Parathyroid adenoma (tissue), 2 donors: ENCODE measurements around the gene HOMER3.

ENCODE experiments used
- H2AFZ ChIP-seq: fragments of 300-600 bp; sonication (generic); one replicate; pipeline ENCODE4 v1.7.0; 2017; ENCODE audit warnings: antibody characterized with exemption, mild to moderate bottlenecking
- H3K27ac ChIP-seq: fragments of 300-600 bp; sonication (generic); one replicate; pipeline ENCODE4 v1.7.0; 2017
- H3K27me3 ChIP-seq: fragments of 300-600 bp; sonication (generic); one replicate; pipeline ENCODE4 v1.7.0; 2017; ENCODE audit warnings: low read length; ENCODE audit not compliant: control insufficient read depth, insufficient read depth
- H3K36me3 ChIP-seq: fragments of 300-600 bp; sonication (generic); one replicate; pipeline ENCODE4 v1.7.0; 2017; ENCODE audit warnings: low read length; ENCODE audit not compliant: control insufficient read depth, insufficient read depth
- H3K4me1 ChIP-seq: fragments of 300-600 bp; sonication (generic); one replicate; pipeline ENCODE4 v1.7.0; 2017; ENCODE audit warnings: control low read depth
- H3K4me2 ChIP-seq: fragments of 300-600 bp; sonication (generic); one replicate; pipeline ENCODE4 v1.7.0; 2017; ENCODE audit warnings: low read length
- H3K4me3 ChIP-seq: fragments of 300-600 bp; sonication (generic); one replicate; pipeline ENCODE4 v1.7.0; 2017; ENCODE audit warnings: low read depth, low read length
- H3K79me2 ChIP-seq: fragments of 300-600 bp; sonication (generic); one replicate; pipeline ENCODE4 v1.7.0; 2017; ENCODE audit warnings: control low read depth
- H3K9ac ChIP-seq: fragments of 300-600 bp; sonication (generic); one replicate; pipeline ENCODE4 v1.7.0; 2017; ENCODE audit warnings: mild to moderate bottlenecking
- H3K9me3 ChIP-seq: fragments of 300-600 bp; sonication (generic); one replicate; pipeline ENCODE4 v1.7.0; 2017; ENCODE audit warnings: low read length; ENCODE audit not compliant: control insufficient read depth
- CTCF ChIP-seq: fragments of 300-600 bp; sonication (generic); IDR thresholded peaks from one replicate; pipeline ENCODE4 v1.7.0; 2017; ENCODE audit warnings: antibody characterized with exemption, mild to moderate bottlenecking
- donor health status: primary hyperparathyroidism.

HOMER3 gene

GRCh38 chr19:18945297-18945696, 4.3 kb upstream of the HOMER3 start:
- no peak for TF ChIP-seq CTCF

DNA sequence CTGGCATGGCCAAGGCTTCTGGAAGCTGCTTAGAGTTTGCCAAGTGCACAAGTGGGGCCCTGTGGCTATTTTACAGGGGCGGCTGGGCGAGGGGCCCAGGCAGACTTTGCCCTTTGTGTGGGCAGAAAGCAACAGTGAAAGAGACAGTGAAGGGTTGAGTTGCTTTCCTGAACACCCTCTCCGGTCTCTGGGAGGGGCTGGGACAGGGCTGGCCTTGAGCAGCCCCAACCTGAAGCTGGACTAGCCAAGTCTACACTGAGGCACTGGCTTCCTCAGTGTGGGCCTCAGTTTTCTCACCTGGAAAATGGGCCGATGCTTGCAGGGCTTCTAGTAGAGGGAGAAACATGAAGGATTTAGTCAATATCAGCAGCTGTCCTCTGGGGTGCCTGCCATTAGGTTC, 2.4 kb upstream of the HOMER3 start:
- no peak for TF ChIP-seq CTCF
- Histone ChIP-seq H3K4me1 (peaks cover 7% of the 10 kb centered on the region), H3K27me3 (no peaks in the 10 kb centered on the region), H3K4me2 (no peak overlapping the region), H2AFZ (no peak overlapping the region), H3K4me3 (no peak overlapping the region), H3K9ac (no peak overlapping the region), H3K9me3 (no peaks in the 10 kb centered on the region), H3K79me2 (peaks cover 2% of the 10 kb centered on the region), H3K36me3 (no peaks in the 10 kb centered on the region), H3K27ac (no peak overlapping the region)

More at GRCh38 chr19:18945297-18945696, 4.3 kb upstream of the HOMER3 start:
- H3K9me3 ChIP-seq: no peaks in the 10 kb centered on the region
- H3K79me2 ChIP-seq: no peaks in the 10 kb centered on the region
- no peaks in the 10 kb centered on the region for H3K36me3 ChIP-seq
- no peaks in the 10 kb centered on the region for H3K27me3 ChIP-seq
- H3K4me2 ChIP-seq: no peak overlapping the region
- peaks cover 4% of the 10 kb centered on the region for H3K4me1 ChIP-seq
- H3K9ac ChIP-seq: no peak overlapping the region
- no peak overlapping the region for H3K4me3 ChIP-seq
- H3K27ac ChIP-seq: no peak overlapping the region
- no peak overlapping the region for H2AFZ ChIP-seq

GRCh38 chr19:18942692-18943091, 1.7 kb upstream of the HOMER3 start:
- Histone ChIP-seq H3K4me2 (no peak overlapping the region), H2AFZ (no peak overlapping the region), H3K27me3 (no peaks in the 10 kb centered on the region), H3K9me3 (no peaks in the 10 kb centered on the region), H3K36me3 (no peaks in the 10 kb centered on the region), H3K4me1 (peaks cover 7% of the 10 kb centered on the region), H3K27ac (no peak overlapping the region), H3K9ac (no peak overlapping the region), H3K79me2 (peaks cover 2% of the 10 kb centered on the region), H3K4me3 (no peak overlapping the region)
- TF ChIP-seq CTCF: no peak

DNA sequence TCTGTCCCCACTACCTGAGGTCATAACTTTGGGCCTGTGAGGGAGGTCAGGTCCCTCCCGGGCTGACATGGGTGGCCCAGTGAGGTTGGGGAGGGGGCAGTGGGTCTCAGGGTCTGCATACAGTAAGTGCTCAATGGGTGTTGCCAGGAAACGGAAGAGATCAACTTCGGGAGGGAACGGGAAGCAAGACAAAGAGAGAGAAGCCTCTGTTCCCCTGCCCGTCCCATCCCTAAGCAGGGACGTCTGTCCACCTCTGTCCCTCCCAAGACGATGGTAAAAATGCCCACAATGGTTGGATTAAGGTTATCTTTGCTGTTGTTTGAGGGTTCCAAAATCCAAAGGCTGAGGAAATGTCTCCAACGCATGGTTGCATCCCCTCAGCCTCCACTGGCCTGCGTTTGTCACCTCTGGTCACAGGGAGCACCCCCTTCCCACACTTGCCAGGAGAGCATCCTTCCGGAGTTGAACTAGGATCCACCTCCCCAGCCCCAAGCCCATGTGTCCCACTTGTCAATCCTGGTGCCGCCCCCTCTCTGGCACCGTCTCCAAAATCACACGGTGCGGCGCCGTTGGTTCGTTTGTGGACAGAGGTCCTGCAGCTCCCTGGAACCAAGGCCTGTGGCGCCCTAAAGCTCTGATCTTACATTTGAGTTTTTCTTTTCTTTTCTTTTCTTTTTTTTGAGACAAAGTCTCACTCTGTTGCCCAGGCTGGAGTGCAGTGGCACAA, 774 bp upstream of the HOMER3 start:
- Histone ChIP-seq H3K4me2 (no peak overlapping the region), H2AFZ (peak overlapping the region; percentile 83), H3K27me3 (no peaks in the 10 kb centered on the region), H3K79me2 (peaks cover 2% of the 10 kb centered on the region), H3K4me3 (no peak overlapping the region), H3K36me3 (no peaks in the 10 kb centered on the region), H3K27ac (no peak overlapping the region), H3K4me1 (peaks cover 7% of the 10 kb centered on the region), H3K9me3 (no peaks in the 10 kb centered on the region), H3K9ac (no peak overlapping the region)
- no peak for TF ChIP-seq CTCF
